OCI-LY7 (cell line): ENCODE results near the gene PIGX. TPM values are rescaled to one million over a fixed set of nuclear protein-coding genes. Genes with fewer than 3 reads are reported as not detected.

Experiments used
- BruUV-seq: library from RNA; stranded (reverse); fragments of 400-500 nt; replicated peaks from 2 replicates; lab custom pipeline; 2021; lab: Mats Ljungman, UMichigan
- CTCF ChIA-PET: fragments of 300-600 bp; sonication (Branson Sonifier 250); formaldehyde crosslinking; loops from one replicate; lab custom pipeline; 2022; ENCODE audit warnings: antibody characterized with exemption; ENCODE audit not compliant: unreplicated experiment; lab: Charles Lee
- POLR2A ChIA-PET: fragments of 300-600 bp; sonication (Branson Sonifier 250); formaldehyde crosslinking; loops from one replicate; lab custom pipeline; 2022; ENCODE audit warnings: antibody characterized with exemption; lab: Charles Lee
- DNase-seq: peaks from one replicate; pipeline ENCODE4 v3.0.0-alpha.2; 2015; ENCODE audit warnings: low spot score
- H2AFZ ChIP-seq: fragments of 200-600 bp; sonication (generic), shearing (Covaris generic); 2 replicates; pipeline ENCODE4 v1.6.1; 2014; ENCODE audit warnings: mild to moderate bottlenecking, antibody characterized with exemption, low read length, moderate library complexity
- H3K27ac ChIP-seq: fragments of 200-600 bp; sonication (generic); 2 replicates; pipeline ENCODE4 v1.5.1; 2014; ENCODE audit warnings: mixed run types, low read depth, mild to moderate bottlenecking, moderate library complexity, low read length, inconsistent platforms; ENCODE audit not compliant: poor library complexity, severe bottlenecking
- H3K36me3 ChIP-seq: fragments of 200-600 bp; sonication (generic); 2 replicates; pipeline ENCODE4 v1.6.1; 2014; ENCODE audit warnings: mild to moderate bottlenecking, antibody characterized with exemption, low read length, moderate library complexity, mixed read lengths; ENCODE audit not compliant: insufficient read depth
- H3K4me1 ChIP-seq: fragments of 200-600 bp; sonication (generic); 2 replicates; pipeline ENCODE4 v1.5.1; 2014; ENCODE audit warnings: mild to moderate bottlenecking, low read length; ENCODE audit not compliant: insufficient read depth, poor library complexity, severe bottlenecking
- H3K4me2 ChIP-seq: fragments of 200-600 bp; sonication (generic); 2 replicates; pipeline ENCODE4 v1.6.1; 2014; ENCODE audit warnings: mild to moderate bottlenecking, low read length
- H3K4me3 ChIP-seq: fragments of 200-600 bp; sonication (generic); 2 replicates; pipeline ENCODE4 v1.5.1; 2014; ENCODE audit warnings: mild to moderate bottlenecking, low read depth, low read length; ENCODE audit not compliant: poor library complexity, severe bottlenecking
- H3K79me2 ChIP-seq: fragments of 200-600 bp; sonication (generic); 2 replicates; pipeline ENCODE4 v1.6.1; 2016; ENCODE audit warnings: low read depth, mild to moderate bottlenecking, low read length, moderate library complexity, mixed read lengths; ENCODE audit not compliant: insufficient read depth
- H3K9me2 ChIP-seq: fragments of 200-600 bp; sonication (generic); 2 replicates; pipeline ENCODE4 v1.6.1; 2016; ENCODE audit warnings: mild to moderate bottlenecking, low read length, mixed read lengths; ENCODE audit not compliant: insufficient read depth
- H3K9me3 ChIP-seq: fragments of 200-600 bp; sonication (generic); 2 replicates; pipeline ENCODE4 v1.6.1; 2014; ENCODE audit warnings: mild to moderate bottlenecking, mixed run types, low read length, mixed read lengths
- H4K20me1 ChIP-seq: fragments of 200-600 bp; sonication (generic); 2 replicates; pipeline ENCODE4 v1.6.1; 2014; ENCODE audit warnings: mild to moderate bottlenecking, antibody characterized with exemption, low read length, moderate library complexity, mixed read lengths; ENCODE audit not compliant: insufficient read depth
- CTCF ChIP-seq: fragments of 200-600 bp; sonication (generic); conservative IDR thresholded peaks from 2 replicates; pipeline ENCODE4 v1.5.1; 2014; ENCODE audit warnings: mild to moderate bottlenecking, antibody characterized with exemption, low read length, moderate library complexity, mixed read lengths
- EZH2phosphoT487 ChIP-seq: fragments of 200-600 bp; sonication (generic); IDR thresholded peaks from 2 replicates; pipeline ENCODE4 v1.6.1; 2018; ENCODE audit warnings: low read depth, borderline replicate concordance, mild to moderate bottlenecking, mixed run types, antibody characterized with exemption, low read length, moderate library complexity, mixed read lengths
- intact Hi-C: fragments of 100-400 bp; cut with micrococcal nuclease; formaldehyde crosslinking; loops from one replicate; pipeline ENCODE4 v1.10.0; 2022; ENCODE audit not compliant: unreplicated experiment
- total RNA-seq, 2 experiments: library from RNA; depleted of rRNA in 1 of 2; stranded (reverse); fragments of >200 nt in 1 of 2; shearing (Covaris generic) in 1 of 2; gene quantifications; 2 replicates each; pipeline ENCODE4 v1.2.3, GENCODE V29; 2014 to 2022

Gene PIGX
- total RNA-seq, 2 experiments from 2014 or later: 24.9 to 31.5 TPM

- H3K4me3 ChIP-seq: no peak overlapping the region
- H3K9me3 ChIP-seq: peaks cover 4% of the 10 kb centered on the region; the same call in 1 of the 2 replicates
- no peaks in the 10 kb centered on the region for H3K9me2 ChIP-seq
- H3K4me2 ChIP-seq: no peak overlapping the region
- H3K27ac ChIP-seq: no peak overlapping the region
- peaks cover 7% of the 10 kb centered on the region for H3K4me1 ChIP-seq
- DNase-seq: no peak
- H2AFZ ChIP-seq: no peak overlapping the region
- H4K20me1 ChIP-seq: 0 out of 2 replicates have a peak, but pooled peaks cover 5% of the 10 kb centered on the region
- CTCF ChIA-PET: no interaction called here
- no TSS peak for BruUV-seq
- intact Hi-C loops: no loop called here
- peaks cover 96% of the 10 kb centered on the region for H3K79me2 ChIP-seq
- no peak for TF ChIP-seq EZH2phosphoT487
- H3K36me3 ChIP-seq: peaks cover 46% of the 10 kb centered on the region
- POLR2A ChIA-PET: no interaction called here
Measured at GRCh38 chr3:196774848-196775422, 62.8 kb downstream of the PIGX start.

GRCh38 chr3:196775938-196776337 lies 63.8 kb downstream of the PIGX start:
- Histone ChIP-seq H2AFZ (no peak overlapping the region), H3K36me3 (peaks cover 50% of the 10 kb centered on the region), H3K27ac (no peak overlapping the region), H3K4me1 (peaks cover 7% of the 10 kb centered on the region), H3K4me2 (no peak overlapping the region), H3K79me2 (peaks cover 94% of the 10 kb centered on the region), H4K20me1 (0 out of 2 replicates have a peak, but pooled peaks cover 5% of the 10 kb centered on the region), H3K4me3 (no peak overlapping the region), H3K9me2 (no peaks in the 10 kb centered on the region), H3K9me3 (peaks cover 9% of the 10 kb centered on the region; the same call in 1 of the 2 replicates)
- intact Hi-C loops: no loop called here
- POLR2A ChIA-PET: no interaction called here
- no TSS peak for BruUV-seq
- no peak for TF ChIP-seq CTCF
- no peak for TF ChIP-seq EZH2phosphoT487
- DNase-seq: no peak
- CTCF ChIA-PET: no interaction called here

GRCh38 chr3:196777836-196778235 lies 65.7 kb downstream of the PIGX start:
- H3K36me3 ChIP-seq: peaks cover 53% of the 10 kb centered on the region
- H3K4me2 ChIP-seq: no peak overlapping the region
- no peaks in the 10 kb centered on the region for H3K4me1 ChIP-seq
- H4K20me1 ChIP-seq: 0 out of 2 replicates have a peak, but pooled peaks cover 5% of the 10 kb centered on the region
- no peaks in the 10 kb centered on the region for H3K9me2 ChIP-seq
- peaks cover 9% of the 10 kb centered on the region; the same call in 1 of the 2 replicates for H3K9me3 ChIP-seq
- no peak overlapping the region for H3K4me3 ChIP-seq
- no peak overlapping the region for H3K27ac ChIP-seq
- BruUV-seq: no TSS peak
- no peak for DNase-seq
- H2AFZ ChIP-seq: no peak overlapping the region
- POLR2A ChIA-PET: interaction anchor here (0.6 kb wide), 1 partner anchor 189 kb away, joined by 5 read pairs; no protein-coding TSS in a partner anchor
- intact Hi-C loops: no loop called here
- H3K79me2 ChIP-seq: peaks cover 86% of the 10 kb centered on the region
- CTCF ChIA-PET: no interaction called here
- TF ChIP-seq CTCF: no peak
- no peak for TF ChIP-seq EZH2phosphoT487
